PFSK-1 (cell line): ENCODE data around the gene GTSF1L. TPM values are rescaled to one million over a fixed set of nuclear protein-coding genes. Genes with fewer than 3 reads are reported as not detected.

Source experiments
- FOXP2 ChIP-seq: optimal IDR thresholded peaks from 2 replicates; pipeline ENCODE3; 2011; ENCODE audit warnings: borderline replicate concordance, control low read depth, inconsistent platforms; ENCODE audit not compliant: insufficient read depth; ENCODE audit errors: extremely low read length, extremely low read depth
- POLR2AphosphoS5 ChIP-seq: IDR thresholded peaks from 2 replicates; pipeline ENCODE4 v1.6.1; 2012; ENCODE audit warnings: low read depth, mild to moderate bottlenecking, control low read depth, low read length, moderate library complexity
- REST ChIP-seq, 2 experiments: IDR thresholded peaks; 2 replicates each; pipeline versions ENCODE4 v1.6.1 to v1.8.0; 2011 to 2012; ENCODE audit warnings: low read depth in 2 of 2, low read length in 2 of 2, control low read depth in 1 of 2, inconsistent platforms in 1 of 2, mild to moderate bottlenecking in 1 of 2, moderate library complexity in 1 of 2; ENCODE audit not compliant: insufficient read depth in 1 of 2
- SIN3A ChIP-seq: IDR thresholded peaks from 2 replicates; pipeline ENCODE4 v1.6.1; 2012; ENCODE audit warnings: mild to moderate bottlenecking, low read length, moderate library complexity, borderline replicate concordance; ENCODE audit not compliant: insufficient read depth
- TAF1 ChIP-seq: IDR thresholded peaks from 2 replicates; pipeline ENCODE4 v1.6.1; 2012; ENCODE audit warnings: low read length, control low read depth, borderline replicate concordance; ENCODE audit not compliant: insufficient read depth
- polyA plus RNA-seq: library from polyadenylated mRNA; unstranded; fragments of >200 nt; gene quantifications from one replicate; pipeline ENCODE4 v1.2.1, GENCODE V29; 2012; ENCODE audit warnings: low read depth, missing spikeins; ENCODE audit not compliant: insufficient read length

GTSF1L gene
- polyA plus RNA-seq: not detected

- TF ChIP-seq REST (IDR thresholded peaks at IDR 0.05; ENCODE audit: insufficient read depth in 1 of 2, low read depth in 2 of 2, low read length in 2 of 2): no peak
Measured at GRCh38 chr20:43726811-43727338, at the start of gene GTSF1L. TSS of gene GTSF1L (minus strand) at chr20:43727002. CDS start at chr20:43726694, 308 bp downstream.

GRCh38 chr20:43774754-43775153 is 48.0 kb upstream of the GTSF1L start:
- TF ChIP-seq POLR2AphosphoS5: no peak
- TF ChIP-seq TAF1: no peak
- no peak for TF ChIP-seq SIN3A
- no peak for TF ChIP-seq REST (IDR thresholded peaks at IDR 0.05; ENCODE audit: insufficient read depth in 1 of 2, low read depth in 2 of 2, low read length in 2 of 2)
- TF ChIP-seq FOXP2: no peak

GRCh38 chr20:43771503-43772190 is 44.8 kb upstream of the GTSF1L start:
- no peak for TF ChIP-seq POLR2AphosphoS5
- no peak for TF ChIP-seq REST (IDR thresholded peaks at IDR 0.05; ENCODE audit: insufficient read depth in 1 of 2, low read depth in 2 of 2, low read length in 2 of 2)
- TF ChIP-seq SIN3A: no peak
- TF ChIP-seq TAF1: no peak
- no peak for TF ChIP-seq FOXP2

- TF ChIP-seq TAF1 (no peak), REST (IDR thresholded peaks at IDR 0.05; ENCODE audit: insufficient read depth in 1 of 2, low read depth in 2 of 2, low read length in 2 of 2) (no peak), POLR2AphosphoS5 (no peak), SIN3A (no peak), FOXP2 (no peak)
Measured at GRCh38 chr20:43770342-43770741, 43.5 kb upstream of the GTSF1L start.
